Hepatic stellate cell (primary cell): ENCODE data around the gene GTF2I.
"Not testable (repeated sequence)": the region's sequence is repeated elsewhere in the genome, so short reads cannot be mapped to it uniquely, and the experiment has no call there.

ENCODE experiments used
- DNase-seq: peaks from one replicate; pipeline ENCODE4 v3.0.0; 2011; ENCODE audit warnings: low spot score

Gene GTF2I

GRCh38 chr7:74717889-74718288 is 60.4 kb downstream of the GTF2I start:
- DNase-seq, result no peak

GRCh38 chr7:74718336-74718735 is 60.8 kb downstream of the GTF2I start:
- DNase-seq, result no peak

DNA sequence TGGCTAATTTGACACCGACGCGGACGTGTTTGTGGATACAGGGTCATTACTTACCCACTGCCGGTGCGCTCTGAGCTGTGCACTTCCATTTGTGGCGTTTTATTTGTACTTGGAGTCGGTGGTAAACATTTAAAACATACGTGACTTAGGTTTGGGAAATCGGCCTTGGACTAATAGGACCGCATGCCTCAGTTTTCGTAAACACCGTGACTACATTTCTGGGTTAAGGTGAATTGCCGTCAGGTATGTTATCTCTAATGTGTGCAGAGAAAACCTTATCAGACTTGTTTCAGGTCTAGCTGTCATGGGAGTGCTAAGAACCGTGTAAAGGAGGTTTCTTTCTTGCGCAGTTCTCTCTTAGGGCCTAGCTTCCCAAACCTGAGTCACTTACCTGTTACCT is 64.6 kb downstream of the GTF2I start:
- no peak for DNase-seq

DNA sequence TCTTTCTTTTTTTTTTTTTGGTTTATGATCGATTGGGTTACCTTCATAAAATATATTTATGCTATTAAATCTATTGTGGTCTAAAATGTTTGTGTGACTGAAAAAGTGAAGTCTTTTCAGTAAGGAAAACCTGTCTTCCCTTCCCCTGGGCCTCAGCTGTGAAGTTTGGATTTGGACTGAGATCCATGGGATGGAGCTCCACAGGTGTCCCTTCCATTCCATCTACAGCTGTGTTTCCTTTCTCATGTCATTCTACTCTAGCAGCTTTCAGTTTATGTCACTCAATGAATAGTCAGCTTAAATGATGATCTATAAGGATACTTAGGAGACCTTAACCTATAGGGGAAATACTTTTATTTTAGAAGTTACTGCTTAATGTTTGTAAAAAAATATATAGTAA is 68.3 kb downstream of the GTF2I start:
- DNase-seq, result no peak

- DNase-seq, result no peak
Observed at GRCh38 chr7:74726309-74727101, 69.0 kb downstream of the GTF2I start.

GRCh38 chr7:74728686-74729085 is 71.2 kb downstream of the GTF2I start:
- DNase-seq, result not testable (repeated sequence)

DNA sequence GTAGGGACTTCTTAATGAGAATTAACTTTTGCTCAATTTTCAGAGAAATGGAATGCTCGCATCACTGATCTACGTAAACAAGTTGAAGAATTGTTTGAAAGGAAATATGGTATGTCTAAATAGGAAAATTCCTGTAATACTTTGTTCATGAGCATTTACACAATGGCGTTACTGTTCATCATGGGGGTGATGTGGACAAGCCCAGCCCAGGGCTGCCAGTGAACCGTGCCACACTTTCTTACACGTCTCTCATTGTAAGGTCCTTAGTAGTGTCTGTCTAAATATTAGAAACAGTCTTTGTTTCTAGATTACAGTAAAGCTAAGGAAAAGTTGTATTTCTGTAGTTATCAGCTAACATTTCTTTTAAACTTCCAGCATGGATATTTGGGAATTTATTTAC is 72.7 kb downstream of the GTF2I start:
- DNase-seq, result not testable (repeated sequence)

DNA sequence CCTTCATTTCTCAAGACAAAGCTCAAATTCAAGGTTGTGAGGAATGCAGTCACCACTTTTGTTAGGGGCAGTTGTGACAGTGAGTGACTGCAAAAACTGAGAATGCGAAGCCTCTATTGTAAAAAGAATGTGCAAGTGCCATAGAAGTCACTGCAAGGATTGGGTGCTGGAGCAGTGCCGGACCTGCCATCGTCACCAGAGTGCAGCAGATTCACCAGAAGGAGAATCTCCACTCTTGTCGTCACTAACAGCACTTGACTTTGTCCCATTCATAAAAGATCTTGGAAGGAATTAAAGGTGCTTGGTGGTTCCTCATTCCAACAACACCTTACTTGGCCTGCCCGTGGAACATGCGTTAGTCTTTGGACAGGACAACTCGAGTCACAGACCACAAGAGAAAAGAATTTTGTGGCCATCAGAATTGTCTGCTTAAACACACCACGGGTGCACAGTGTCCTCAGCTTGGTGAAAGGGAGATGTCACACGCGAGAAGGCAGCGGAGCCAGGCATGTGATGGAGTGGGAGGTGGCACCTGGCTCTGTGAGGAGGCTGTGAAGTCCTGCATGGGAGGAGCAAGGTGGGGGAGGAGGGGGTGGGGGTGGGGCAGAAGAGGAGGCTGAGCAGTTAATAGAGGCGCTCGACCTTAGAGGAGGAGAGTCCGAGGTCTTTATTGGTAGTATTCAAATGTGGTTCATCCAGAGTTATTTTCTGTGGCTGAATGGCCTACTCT is 82.6 kb downstream of the GTF2I start:
- DNase-seq, result not testable (repeated sequence)

DNA sequence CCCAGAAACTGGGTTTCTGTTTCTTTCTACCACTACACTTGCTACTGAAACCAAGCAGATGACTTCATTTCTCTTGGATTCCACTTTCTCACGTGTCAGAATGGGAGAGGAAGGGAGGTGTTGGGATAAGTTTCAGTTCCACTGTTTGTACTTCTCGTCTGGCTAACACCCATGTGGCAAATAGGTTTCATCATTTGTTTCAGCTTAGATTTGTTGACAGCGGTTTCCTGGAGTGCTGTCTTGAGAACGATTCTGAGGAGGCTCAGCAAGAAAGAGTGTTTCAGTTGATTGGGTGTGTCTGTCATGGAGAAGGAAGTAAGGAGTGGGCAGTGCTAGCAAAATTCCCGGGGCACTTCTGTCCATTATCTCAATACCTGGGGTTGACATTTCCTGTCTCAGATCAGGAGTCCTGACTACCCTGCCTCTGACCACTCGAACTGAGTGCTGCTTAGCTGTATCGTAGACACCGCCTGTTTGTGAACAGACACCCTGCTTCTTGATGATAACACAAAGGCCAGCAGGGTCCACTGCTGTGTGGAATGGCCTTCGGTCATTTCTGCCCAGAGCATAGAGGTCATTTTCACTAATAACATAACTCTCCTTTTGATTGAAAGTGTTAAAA is 86.5 kb downstream of the GTF2I start:
- DNase-seq, result not testable (repeated sequence)

- DNase-seq, result not testable (repeated sequence)
Observed at GRCh38 chr7:74753921-74754482, 96.5 kb downstream of the GTF2I start.

- not testable (repeated sequence) for DNase-seq
Observed at GRCh38 chr7:74756673-74757072, 99.2 kb downstream of the GTF2I start.

DNA sequence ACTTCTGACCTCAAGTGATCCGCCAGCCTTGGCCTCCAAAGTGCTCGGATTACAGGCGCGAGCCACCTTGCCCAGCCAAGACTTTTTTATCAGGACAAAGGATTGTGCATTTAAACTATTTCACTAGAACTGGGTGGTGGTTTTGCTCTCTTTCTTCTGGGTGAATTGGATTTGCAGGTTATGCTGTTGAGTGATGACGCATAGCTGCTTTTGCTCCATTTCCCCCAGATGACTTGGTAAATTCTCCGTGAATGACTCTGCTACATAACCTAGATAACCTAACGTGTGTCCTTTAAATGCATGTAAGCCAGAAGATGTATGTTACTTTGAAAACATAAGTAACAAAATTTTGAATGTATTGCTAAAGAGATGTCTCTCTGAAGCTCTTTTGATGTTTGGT is 100.8 kb downstream of the GTF2I start:
- not testable (repeated sequence) for DNase-seq

GRCh38 chr7:74758982-74759381 is 101.5 kb downstream of the GTF2I start:
- not testable (repeated sequence) for DNase-seq

DNA sequence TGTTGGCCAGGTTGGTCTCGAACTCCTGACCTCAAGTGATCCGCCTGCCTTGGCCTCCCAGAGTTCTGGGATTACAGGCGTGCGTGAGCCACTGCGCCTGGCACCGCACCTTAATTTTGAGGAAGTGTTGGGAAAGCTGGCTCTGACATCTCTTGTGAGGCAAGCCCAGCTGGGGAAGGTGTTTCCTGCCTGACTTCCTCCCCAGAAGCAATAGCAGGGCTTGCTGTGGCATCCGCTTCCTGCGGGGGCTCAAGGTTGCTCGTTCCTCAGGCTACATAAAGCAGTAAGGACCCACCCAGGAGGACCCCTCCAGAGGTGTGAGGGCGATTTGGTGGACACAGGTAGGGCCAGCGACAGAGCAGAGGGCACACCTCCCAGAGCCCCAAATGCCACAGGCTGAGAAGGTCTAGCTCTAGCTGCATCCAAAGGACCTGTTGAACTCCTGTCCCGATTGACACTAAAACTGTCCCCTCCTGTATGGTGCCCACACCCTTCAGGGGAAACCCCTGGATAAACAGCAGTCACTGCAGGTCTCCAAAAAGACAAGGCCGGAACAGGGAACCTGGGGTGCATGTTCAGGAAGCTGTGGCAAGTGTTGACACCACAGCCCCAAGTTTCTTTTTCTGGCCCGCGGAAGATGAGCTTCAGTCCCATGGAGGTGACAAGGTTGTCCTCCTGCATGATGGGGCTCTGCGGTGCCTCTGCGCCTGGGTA is 107.8 kb downstream of the GTF2I start:
- not testable (repeated sequence) for DNase-seq

DNA sequence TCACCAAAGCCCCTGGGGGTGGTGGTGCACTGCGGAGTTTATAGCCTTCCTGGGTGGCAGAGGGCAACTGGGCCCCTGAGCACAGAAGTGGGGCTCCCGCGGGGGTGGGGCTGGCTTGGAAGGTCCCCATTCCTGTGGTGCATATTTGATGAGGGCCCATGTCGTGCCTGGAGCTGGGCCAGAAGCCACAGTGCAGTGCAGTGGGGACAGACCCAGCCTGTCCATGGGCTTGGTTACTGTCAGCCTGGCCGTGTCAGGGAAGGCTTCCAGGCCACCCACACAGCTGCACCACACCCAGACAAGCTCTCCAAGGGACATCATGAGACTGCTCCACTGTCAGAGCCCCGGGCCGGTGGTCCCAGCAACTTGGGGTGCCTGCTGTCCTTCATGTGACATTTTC is 109.0 kb downstream of the GTF2I start:
- DNase-seq, result not testable (repeated sequence)

GRCh38 chr7:74766991-74767390 is 109.5 kb downstream of the GTF2I start:
- DNase-seq, result not testable (repeated sequence)

GRCh38 chr7:74770062-74770461 is 112.5 kb downstream of the GTF2I start:
- not testable (repeated sequence) for DNase-seq

GRCh38 chr7:74772093-74772492 is 114.6 kb downstream of the GTF2I start:
- DNase-seq, result not testable (repeated sequence)

GRCh38 chr7:74773760-74774750 is 116.5 kb downstream of the GTF2I start, which contains the start of gene NCF1:
Gene NCF1 (plus strand): TSS chr7:74774011. CDS start chr7:74774032, 21 bp downstream.
- not testable (repeated sequence) for DNase-seq

- DNase-seq, result not testable (repeated sequence)
Observed at GRCh38 chr7:74775111-74775510, 117.6 kb downstream of the GTF2I start.
